Right lung (tissue), 5 donors: Measurements from ENCODE around the gene GCNA. TPM values are rescaled to one million over a fixed set of nuclear protein-coding genes. Genes with fewer than 3 reads are reported as not detected.
"Not testable (repeated sequence)": the region's sequence is repeated elsewhere in the genome, so short reads cannot be mapped to it uniquely, and the experiment has no call there.

Experiments
- DNase-seq, 2 donors: peaks; one replicate each; pipeline ENCODE4 v3.0.0-alpha.2; 2013
- polyA plus RNA-seq, 5 donors: library from polyadenylated mRNA; unstranded; fragments of 120-200 nt; gene quantifications; one replicate each; pipeline versions ENCODE4 v1.2.1 to v1.2.3, GENCODE V29; 2013; ENCODE audit warnings: inconsistent platforms in 1 of 5, low replicate concordance in 1 of 5; ENCODE audit not compliant: insufficient read length in 5 of 5, insufficient read depth in 1 of 5

The GCNA gene
- polyA plus RNA-seq, 5 donors = 2.0 to 2.9 (median 2.4) TPM

- DNase-seq = no peak
Measured at GRCh38 chrX:71637848-71638247, 59.6 kb downstream of the GCNA start.

GRCh38 chrX:71638409-71638808 is 60.2 kb downstream of the GCNA start:
- no peak for DNase-seq

DNA sequence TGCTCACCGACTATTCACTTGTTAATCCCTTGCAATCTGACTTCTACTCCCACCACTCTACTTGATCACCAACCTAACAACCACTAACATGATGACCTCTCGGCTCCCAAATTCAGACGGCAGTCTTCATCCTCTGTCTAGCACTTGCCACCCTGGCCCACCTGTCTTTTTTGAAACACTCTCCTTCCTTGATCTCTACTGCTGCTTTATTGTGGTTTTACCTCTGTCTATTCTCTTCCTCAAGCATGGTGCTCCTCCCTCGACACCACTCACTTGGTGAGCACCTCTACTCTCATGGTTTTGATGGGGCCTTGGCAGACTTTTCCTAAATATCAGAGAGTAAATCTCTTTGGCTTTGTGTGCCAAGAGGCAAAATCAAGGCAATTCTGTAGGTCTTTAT is 61.8 kb downstream of the GCNA start:
- DNase-seq = no peak

GRCh38 chrX:71644406-71644805 is 66.2 kb downstream of the GCNA start:
- DNase-seq = not testable (repeated sequence)

DNA sequence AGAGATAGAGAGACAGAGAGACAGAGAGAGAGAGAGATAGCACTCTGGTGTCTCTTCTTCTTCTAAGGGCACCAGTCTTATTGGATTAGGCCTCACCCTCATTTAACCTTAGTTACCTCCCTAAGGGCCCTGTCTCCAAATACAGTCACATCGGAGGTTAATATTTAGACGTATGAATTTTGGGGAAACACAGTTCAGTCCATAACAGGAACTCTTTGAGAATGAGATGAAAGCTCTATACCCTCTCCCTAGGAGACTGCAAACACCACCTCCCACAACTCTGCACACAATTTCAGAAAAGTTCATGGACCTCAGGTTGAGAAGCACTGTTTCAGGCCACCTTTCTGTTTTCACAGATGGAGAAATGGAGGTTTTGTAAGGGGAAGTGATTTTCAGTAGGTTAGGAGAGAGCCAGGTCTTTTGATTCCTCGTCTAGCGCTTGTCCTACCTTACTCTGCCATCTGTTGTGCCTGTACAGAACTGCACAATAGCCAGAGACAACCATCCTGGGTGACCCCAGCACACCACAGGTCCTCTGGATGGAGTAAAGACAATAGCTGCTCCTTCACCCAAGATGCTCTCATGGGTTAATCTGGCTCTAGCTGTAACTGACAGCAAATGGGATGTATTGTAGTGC is 72.2 kb downstream of the GCNA start:
- no peak for DNase-seq

DNA sequence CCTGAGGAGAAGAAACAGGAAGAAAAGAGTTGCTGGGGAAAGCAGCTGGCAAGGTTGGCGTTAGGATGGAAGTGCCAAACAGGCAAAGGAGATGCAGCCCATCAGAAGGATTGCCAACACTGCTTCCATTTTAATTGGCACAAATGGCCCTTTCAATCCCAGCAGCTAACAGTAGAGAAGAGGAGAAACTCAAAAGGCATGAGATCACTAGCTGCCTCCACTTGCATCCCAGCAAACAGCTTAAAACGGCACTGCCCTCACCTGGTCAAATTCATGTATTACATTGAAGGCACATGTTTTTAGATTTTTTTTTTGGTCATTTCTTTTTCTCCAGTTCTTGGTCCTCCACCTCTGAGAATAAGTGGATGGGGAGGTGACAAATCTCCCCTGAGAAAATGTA is 74.2 kb downstream of the GCNA start:
- peak; percentile 20 to 38 for DNase-seq

GRCh38 chrX:71653344-71653743 is 75.1 kb downstream of the GCNA start:
- no peak for DNase-seq

DNA sequence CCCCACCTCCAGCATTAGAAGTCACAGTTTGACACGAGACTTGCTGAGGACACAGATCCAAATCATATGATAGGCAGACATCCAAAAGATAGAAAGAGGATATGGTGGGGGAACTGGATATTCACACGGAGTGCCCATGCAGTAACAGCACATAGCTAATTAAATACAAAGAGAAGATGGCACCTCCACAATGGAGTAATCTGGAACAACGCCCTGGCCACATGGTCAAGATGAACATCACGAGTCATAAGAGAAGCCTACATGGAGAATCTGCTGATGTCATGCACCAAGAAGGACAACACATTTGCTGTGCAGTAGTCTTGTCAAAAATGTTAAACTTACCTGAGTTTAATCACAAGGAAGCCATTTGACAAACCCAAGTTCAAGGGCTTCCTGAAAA is 79.0 kb downstream of the GCNA start:
- DNase-seq = no peak

DNA sequence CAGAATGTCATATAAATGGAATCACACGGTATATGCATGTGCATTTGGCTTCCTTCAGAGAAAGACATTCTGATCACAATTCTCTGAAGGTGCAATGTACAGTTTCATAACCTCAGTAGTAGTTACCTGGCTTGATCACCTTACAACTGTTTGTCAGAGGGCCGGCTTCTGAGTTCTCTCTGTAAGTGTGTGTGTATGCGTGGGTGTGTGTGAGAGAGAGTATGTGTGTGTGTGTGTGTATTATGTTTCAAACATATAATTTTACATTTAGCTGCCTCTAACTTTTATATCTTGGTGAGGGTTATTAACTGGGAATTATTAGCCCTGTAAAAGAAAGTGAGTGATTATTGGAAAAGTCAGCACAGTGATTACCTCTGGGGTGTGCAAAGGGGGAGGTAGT is 81.1 kb downstream of the GCNA start:
- no peak for DNase-seq

- DNase-seq = no peak
Measured at GRCh38 chrX:71659959-71660358, 81.7 kb downstream of the GCNA start.

DNA sequence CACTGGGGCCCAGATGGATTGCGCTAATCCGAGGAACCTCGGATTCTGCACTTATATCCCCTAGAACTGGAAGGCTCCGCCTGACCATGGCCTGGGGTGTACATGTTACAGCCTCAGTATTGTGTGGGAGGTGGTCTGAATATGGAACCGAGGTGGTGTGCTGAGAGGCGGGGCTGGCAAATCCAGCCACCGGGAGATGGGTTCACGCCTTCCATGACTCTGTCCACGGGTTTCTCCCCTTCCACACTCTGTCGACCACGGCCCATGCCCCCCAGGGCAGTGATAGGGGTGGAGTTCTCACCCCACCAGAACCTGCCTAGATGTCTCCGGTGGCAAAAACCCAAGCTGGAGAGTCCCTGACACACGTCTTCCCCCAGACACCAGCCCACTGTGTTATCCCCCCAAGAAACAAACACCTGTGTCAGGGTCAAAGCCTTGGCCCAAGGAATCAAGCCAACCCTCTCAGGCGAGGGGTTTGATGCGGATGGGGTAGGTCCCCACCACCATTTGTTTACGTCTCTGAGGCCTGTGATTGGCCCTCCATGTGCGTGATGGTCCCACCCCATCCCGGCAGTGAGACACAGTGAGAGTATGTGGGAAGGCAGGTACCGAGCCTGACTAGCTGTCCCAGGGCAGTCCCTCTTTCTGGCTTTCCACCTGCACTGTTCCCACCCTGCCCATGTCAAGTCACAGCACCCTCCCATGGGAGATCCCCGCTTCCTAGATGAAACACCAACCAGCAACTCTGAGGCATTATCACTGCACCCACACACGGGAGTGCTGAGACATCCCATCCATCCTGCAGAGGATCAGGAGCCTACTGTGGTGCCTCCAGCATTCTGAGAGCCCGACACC is 82.6 kb downstream of the GCNA start:
- DNase-seq = no peak

GRCh38 chrX:71661919-71662318 is 83.7 kb downstream of the GCNA start:
- no peak for DNase-seq

- DNase-seq = not testable (repeated sequence)
Measured at GRCh38 chrX:71662654-71663053, 84.4 kb downstream of the GCNA start.

Other genes starting within 250 kb of the GCNA start
- 10 to 100 TPM; 40.0 to 66.8 (median 59.4) TPM for gene TAF1, start 212.1 kb upstream of the GCNA start, polyA plus RNA-seq
- gene OGT, start 45.3 kb upstream of the GCNA start, polyA plus RNA-seq = 100 to 1,000 TPM; 174 to 344 (median 305) TPM
- gene CXCR3, start 40.1 kb downstream of the GCNA start, polyA plus RNA-seq = under 1 TPM in 4 of 5 donors, not detected in 1; 0.16 to 0.37 (median 0.25) TPM
- gene CXorf49, start 139.8 kb downstream of the GCNA start, polyA plus RNA-seq = under 1 TPM in 1 of 5 donors, not detected in 4; 0.31 TPM
- gene CXorf49B, start 184.9 kb downstream of the GCNA start, polyA plus RNA-seq = under 1 TPM in 1 of 5 donors, not detected in 4; 0.31 TPM